GM19372 (cell line): Measurements from ENCODE around the gene NPR2.

ENCODE experiments used
- ATAC-seq: cut with Tn5 transposase; IDR thresholded peaks from one replicate; pipeline ENCODE4 v1.9.1; 2021; ENCODE audit warnings: mild to moderate bottlenecking, low read depth, moderate library complexity; ENCODE audit not compliant: unreplicated experiment

The NPR2 gene

DNA sequence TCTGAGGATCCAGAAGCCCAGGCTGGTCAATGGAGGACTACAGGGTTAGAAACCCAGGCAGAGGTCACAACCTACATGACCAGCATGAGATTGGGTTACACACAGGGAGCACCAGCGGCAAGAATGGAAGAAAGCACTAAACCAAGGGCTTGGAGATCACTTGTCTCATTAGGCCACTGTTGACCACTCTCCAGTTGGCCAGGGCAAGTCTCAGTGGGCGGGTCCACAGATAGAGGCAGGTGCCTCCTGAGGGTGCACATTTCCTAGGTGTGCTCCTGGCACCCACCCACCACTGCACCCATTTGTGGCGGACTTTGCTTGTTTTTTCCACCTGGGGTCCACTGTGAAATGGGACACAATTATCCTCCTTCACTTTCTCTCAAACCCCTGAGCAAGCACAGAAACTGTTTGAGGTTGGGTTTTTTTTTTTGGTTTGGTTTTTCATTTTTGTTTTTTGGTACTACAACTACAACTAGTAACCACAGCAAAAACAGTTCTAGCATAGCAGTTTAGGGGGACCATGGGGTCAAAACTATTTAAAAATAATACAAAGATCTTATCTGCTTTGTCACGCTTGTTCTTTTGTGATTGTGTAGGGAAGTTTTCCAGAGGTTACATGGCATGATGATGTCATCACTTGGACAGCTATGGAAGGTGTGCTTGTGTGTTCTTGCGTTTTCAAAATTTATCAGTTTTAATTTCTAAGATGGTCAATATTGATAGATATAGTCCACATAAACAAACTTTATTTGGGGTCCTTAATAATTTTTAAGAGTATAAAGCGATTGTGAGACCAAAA is 6.1 kb downstream of the NPR2 start:
- ATAC-seq, result no peak

DNA sequence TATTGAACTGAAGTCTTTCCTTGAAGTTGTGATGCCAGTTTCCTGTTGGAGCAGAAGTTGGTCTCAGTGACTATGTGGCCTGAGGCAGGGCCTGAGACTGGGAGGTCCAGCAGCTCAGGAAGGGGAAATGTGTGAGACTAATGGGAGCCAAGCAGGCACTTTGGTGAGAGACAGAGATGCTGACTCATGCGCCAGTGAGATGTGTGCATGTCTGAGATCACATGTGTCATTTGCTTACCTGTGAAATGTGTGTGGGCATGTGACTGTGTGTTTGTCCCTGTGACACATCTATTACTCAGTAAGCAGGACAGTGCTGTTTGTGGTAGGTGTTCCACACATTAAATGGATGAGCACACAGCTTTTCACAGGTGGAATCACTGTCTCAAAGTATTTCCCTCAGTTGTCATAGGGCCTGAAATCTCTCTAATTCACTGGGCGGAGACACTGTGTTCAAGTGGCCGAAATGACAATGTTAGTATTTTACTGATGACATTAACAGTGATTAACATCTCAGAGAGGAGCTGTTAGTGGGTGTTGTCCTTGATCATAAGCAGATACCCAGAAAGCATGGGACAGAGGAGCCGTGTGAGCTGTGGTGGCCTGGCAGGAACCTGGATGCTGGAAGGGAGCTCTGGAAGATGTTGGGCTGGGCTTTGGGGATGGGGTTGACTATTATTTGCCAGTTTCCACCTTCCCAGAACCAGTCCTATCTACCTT is 7.4 kb downstream of the NPR2 start:
- ATAC-seq, result no peak

DNA sequence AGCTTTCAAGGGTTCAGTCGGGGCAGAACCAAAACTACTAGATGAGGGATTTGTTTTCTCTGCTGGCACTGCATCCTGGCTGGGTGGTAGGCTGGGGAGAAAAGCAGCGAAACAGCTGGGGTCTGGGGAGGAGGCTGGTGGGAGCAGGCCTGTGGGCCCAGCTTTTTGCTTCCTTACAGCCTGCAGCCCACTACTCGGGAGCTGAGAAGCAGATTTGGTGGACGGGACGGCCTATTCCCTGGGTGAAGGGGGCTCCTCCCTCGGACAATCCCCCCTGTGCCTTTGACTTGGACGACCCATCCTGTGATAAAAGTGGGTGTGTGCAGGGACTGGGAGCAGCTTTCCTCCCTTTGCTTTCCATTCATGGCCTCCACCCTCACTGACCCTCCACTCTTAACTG is 9.1 kb downstream of the NPR2 start:
- ATAC-seq, result no peak

DNA sequence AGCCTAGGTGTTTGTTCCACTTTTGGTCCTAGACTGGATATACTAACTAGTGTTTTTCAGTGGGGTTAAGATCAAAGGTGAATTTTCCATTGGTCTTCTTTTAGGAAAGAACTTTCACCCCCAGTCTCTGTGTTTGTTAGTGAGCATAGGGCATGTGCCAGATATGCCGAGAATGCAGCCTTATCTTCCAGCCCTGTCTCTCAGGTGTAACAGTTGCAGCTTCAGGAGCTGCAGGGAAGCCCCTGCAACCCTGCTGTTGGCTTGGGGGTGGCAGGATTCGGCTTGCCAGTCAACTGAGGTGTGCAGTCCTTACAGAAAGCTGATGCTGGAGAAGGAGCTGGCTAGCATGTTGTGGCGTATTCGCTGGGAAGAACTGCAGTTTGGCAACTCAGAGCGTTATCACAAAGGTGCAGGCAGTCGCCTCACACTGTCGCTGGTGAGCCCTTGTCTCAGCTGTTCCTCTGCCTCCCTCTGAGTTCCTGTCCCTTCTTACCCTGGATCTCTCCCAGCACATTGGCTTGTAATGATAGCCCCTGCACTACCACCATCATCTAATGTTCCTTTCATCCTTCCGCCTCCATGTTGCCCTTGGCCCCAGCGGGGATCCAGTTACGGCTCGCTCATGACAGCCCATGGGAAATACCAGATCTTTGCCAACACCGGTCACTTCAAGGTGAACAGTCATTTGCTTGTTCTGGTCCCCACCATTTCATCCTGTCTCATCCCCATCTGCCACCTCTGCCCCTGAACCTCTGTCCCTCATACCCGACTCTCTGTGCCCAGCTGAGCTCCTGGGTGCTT is 10.1 kb downstream of the NPR2 start:
- no peak for ATAC-seq

DNA sequence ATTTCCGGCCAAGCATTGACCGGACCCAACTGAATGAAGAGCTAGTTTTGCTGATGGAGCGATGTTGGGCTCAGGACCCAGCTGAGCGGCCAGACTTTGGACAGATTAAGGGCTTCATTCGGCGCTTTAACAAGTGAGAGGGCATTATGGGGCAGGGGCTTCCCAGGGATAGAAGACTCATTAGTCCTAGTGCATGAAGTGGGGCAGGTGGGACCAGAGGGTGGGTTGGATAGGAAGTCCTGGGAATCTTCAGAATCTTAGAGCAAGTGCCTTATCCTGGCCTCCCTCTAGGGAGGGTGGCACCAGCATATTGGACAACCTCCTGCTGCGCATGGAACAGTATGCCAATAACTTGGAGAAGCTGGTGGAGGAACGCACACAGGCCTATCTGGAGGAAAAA is 14.7 kb downstream of the NPR2 start:
- no peak for ATAC-seq

DNA sequence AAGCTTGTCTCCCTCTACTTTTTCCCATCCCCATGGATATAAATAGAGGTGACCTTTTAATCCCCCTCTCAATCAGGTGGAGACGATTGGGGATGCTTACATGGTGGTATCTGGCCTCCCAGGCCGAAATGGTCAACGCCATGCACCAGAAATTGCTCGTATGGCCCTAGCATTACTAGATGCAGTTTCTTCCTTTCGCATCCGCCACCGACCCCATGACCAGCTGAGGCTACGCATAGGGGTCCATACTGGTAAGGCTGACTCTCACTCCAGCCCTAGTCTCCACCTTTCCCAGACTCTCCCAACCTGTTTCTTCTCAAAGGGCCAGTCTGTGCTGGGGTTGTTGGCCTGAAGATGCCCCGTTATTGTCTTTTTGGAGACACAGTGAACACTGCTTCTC is 17.0 kb downstream of the NPR2 start:
- no peak for ATAC-seq

DNA sequence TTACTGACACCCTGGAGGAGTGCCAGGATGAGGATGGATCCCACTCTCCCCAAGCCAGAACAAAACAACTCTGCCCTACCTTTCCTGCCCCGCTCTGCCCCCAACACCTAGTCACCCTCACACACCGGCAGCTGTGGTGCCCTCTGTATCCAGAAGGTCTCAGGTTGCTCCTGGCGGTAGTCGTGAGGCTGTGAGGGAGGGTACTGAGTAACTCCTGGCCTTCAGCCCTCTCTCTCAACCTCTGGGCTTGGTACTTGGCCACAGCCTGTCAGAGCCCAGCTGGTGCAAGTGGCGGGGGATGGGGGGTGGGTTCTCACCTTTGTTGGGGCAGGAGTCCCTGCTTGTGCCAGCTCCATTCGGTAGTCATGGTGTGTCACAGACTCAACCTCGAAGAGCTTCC is 18.7 kb downstream of the NPR2 start:
- no peak for ATAC-seq

DNA sequence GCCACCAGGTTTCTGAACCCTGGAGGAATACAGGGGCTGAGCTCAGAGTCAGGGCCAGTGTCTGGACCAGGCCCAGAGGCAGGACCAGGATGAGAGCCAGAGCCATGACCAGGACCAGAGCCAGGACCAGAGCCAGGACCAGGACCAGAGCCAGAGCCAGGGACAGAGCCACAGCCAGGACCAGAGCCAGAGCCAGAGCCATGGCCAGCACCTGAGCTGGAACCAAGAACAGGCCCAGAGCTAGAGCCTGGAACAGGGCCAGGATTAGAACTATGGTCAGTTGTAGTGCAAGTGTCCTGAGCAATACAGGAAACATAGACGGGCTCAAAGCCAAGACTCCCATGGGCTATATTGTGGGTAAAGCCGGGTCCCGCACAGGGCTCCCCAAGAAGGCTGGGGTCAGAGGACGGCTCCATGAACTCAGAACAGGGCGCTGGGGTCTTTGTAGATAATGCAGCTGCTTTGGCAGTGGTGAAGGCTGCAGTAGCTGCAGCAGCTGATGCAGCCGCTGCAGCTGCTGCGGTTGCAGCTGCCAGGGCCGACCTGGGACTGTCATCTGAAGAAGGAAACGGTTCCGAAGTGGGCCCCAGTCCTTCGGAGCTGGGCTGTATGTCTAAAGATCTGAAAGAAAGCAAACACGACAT is 20.1 kb downstream of the NPR2 start:
- no peak for ATAC-seq

DNA sequence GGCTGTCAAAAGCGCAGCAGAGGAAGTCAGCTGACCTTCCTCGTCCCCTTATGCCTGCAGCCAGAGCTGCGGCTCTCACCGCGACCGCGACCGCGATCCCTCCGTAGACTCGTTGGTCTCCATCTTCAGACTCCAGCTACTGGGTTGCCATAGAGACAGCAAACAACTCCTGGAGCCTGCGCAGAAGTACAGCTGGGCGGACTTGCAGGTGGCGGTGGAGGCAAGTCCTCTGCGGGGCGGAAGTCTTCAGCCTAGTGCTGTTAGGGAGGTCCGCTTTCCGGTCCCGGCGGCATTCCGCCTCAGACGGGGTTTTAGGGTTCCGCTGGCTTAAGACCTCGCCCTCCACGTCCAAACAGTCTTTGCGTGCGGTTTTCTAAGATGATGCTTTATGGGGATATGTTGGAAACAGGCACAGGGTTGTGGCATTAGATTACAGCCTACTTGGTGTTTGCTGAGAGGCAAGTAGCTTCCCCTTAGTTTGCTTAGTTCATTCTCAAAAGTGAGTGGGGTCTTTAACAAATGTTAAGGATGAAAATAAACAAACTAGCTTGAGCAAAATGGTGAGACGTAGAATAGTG is 20.7 kb downstream of the NPR2 start, which contains the start of gene SPAG8:
Gene SPAG8 (minus strand): TSS at position 238 of the 578 bp plus-strand sequence. CDS start 115 bp downstream, at position 123.
- peak; percentile 58 for ATAC-seq

DNA sequence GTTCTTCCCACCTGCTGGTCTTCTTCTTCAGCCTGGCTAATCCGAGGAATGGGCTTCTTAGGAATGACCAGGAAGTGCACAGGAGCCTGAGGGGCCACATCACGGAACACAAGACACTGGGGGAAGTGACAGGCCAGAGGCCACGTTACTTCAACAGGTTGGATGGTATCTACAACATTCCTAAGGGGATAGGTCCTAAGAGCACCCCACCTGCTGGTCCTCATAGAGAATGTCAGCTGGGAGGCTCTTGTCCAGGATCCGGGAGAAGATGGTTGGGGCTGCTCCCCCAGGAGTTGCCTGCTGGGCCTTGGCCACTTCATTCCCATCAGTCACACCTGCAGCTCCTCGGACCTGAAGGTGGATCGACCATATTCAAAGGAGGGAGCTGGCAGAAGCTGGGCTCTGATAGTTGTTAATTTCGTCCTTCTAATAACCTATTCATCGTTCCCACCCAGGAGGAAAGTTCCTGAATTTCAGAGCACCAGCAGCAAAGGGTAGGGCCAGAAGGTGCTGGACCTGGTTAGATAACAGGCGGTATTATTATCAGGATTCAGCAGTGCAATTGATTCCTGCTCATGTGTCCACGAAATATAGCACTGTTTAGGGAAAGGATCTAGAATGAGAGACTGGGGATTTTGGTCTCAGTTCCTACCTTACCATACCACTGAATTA is 22.2 kb downstream of the NPR2 start:
- ATAC-seq, result no peak

DNA sequence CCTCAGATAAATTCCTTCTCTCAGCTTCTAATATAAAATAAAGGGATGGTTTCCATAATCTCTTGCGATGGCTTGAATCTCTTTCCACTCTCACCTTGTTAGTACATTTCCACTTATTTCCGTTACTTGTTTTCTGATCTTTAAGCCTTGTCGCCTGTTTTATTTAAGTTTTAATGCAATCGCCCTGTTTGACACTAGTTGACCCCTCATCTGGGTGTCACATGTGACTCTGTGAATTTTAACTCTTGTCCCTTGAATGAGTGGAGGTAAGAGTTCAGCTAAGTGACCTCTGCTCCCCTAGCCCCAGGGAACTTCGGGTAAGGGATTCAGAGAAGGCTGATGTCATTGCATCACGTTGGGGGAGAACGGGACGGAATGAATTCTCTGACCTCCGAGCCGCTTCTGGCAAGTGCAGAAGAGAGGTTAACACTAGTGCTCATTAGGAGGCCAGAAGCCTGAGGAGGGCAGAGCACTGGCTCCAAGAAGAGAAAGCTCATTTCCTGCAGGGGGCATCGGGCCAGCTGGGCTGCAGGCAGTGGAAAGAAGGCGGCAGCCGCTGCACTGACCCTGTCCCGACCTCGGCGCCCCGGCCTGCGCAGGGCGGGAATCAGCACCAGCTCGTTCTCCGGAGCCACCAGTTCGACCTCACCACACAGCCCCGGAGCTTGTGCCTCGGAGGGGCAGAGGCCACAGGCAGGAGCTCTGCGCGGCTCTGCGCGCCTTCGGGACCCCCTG is 22.9 kb downstream of the NPR2 start:
- peak; percentile 11 for ATAC-seq

DNA sequence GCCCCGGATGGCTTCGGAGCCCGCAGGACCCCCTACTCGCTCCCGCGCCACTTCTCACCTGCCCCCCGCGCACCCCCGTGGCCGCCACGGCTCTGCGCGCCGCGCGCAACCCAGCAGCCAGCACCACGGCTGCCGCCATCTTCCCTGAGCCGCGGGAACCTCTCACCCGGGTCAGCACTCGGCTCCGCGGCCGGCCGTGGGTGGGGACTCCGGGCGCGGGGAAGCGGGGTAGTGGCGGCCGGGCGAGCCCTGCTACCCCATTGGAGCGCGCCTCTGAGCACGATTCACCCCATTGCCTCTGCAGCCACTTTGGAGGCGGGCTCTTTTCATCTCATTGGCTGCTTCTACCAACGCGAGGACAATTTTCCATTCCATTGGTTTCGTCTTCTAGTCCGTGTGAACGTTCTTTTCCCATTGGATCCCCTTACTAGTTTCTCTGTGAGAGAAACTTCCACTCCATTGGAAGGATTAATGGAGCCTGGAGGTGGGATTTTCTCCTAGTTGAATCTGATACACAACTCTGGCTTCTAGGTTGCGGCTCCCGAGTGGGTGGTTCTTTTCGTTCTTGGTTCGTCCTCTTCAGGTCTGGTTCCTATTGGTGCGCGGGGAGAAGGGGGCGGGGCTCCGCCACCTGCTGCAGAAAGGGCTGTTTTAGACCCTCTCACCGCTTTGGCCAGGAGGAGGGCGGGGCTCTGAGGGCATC is 23.6 kb downstream of the NPR2 start, which contains the start of gene HINT2:
Gene HINT2 (minus strand): TSS at position 202 of the 703 bp plus-strand sequence. CDS start 63 bp downstream, at position 139.
- peak; percentile 70 for ATAC-seq

DNA sequence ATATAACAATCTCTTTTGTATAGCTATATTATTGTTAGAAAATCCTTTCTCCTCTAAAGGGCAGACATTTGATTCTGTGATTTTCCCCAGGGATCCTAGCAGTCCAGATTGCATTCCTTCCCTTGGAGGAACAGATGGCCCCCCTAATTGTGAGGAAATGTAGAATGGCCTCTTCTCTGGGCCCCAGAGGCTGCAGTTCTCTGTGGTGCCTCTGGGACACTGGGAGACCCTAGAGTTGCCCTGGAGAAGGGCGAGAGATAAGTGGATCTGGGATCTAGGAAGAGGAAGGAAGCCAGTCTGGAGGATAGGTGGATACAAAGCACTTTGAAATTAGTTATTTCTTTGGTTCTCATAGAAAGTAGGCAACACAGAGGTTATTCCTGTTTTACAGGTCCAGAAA is 25.3 kb downstream of the NPR2 start:
- ATAC-seq, result no peak

DNA sequence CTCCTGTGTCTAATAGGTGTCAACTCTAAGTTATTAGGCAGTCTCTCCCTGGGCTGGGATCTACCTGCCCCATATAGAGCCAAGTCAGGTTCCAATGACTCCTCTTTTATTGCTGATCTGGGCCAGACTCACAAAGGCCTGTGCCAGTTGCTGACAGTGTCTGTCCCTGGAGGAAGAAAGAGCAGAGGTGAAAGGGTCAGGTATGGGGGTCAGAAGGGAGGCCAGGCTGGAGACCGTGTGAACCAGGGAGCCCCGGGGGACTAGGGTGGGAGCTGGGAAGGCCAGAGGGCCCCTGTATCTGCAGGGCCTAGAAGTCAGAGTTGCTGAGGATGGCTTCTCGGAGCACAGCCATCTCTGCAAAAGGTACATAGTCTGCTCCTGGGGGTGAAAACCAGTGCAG is 26.9 kb downstream of the NPR2 start:
- ATAC-seq, result no peak

DNA sequence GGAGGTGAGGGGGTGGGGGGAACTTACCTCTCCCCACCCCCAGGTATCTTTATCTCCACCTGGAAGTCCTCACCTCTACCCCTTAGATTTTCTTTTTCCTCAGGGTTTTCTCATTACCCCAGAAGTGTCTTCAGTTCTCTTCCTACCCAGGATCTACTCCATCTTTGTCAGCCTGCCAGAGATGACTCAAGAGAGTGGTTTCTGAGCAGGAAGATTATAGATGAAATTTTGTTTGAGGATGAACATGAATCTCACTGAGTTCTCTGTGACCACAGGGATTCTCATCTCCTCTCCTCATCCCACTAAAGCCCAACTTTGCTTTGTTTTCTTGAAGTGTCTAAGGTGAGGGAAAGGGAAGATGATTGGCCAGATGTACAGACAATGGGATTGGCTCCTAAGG is 28.7 kb downstream of the NPR2 start:
- ATAC-seq, result no peak

DNA sequence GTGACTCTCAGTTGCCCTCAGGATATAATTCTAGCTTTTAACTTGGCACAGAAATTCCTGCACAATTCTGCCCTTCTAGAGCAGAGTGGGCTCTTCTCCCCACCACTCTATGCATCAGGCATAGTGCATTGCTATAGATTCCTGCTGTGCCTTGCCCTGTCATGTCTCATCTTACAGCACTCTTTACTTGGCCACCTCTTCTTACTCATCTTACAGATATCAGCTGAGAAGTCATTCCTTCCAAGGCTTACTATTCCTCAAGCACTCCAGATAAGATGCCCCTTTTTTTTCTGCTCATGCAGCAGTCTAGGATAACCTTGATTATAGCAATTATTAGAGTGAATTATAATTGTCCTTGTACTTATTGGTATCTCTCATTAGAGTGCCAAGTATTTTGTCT is 31.5 kb downstream of the NPR2 start:
- ATAC-seq, result no peak

DNA sequence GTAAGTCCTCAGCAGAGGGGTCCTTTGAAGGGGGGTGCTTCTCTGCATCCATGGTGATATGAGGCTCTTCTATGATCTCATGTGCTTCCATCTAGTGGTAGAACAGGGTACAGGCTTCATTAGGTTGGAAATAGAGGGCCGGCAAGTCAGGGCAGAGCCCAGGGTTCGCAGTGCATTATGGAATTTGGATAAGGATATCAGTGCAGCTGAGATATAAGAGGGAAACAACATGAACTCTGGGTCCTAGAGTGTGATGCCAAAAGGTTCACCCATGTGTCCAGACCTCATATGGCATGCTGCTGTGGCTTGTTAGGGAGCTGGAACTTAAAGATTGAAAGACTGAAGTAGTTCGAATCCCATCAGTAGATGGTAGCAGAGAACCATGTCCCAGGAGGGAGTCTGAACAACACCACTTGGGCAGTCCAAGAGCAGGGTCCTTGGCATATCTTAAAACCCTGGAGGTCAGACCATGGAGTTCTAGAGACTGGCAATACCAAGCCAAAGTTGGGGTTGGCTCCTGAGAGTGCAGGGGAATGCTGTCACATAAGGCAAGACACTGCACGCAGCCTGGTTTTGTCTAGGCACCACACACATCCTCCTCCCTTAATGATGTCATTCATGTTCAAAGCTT is 34.8 kb downstream of the NPR2 start:
- no peak for ATAC-seq

DNA sequence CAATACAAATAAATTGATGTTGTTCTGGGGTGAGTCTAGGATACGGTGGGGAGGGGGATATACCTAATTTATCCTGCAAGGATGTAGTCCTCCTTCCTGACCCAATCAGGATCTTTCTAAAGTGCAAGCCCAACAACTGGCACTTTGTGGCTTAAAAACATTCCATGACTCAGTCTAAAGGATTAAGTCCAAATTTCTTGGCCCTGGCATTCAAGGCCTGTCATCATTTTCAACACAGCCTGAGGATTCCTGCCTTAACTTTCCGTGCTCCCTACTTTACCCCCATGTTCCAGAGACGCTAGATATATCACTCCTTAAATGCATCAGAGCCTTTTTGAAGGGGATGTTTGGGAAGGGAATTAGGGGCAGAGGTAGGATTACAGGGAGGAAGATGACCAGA is 36.1 kb downstream of the NPR2 start:
- no peak for ATAC-seq
